ENCODE measurements around the gene KANTR. TPM values are rescaled to one million over a fixed set of nuclear protein-coding genes. Genes with fewer than 3 reads are reported as not detected.
"Not testable (repeated sequence)": the region's sequence is repeated elsewhere in the genome, so short reads cannot be mapped to it uniquely, and the experiment has no call there.

Gene KANTR
- total RNA-seq, 1 donor: 6.3 TPM

GRCh38 chrX:53135581-53135980 is 41.6 kb downstream of the KANTR start:
- Histone ChIP-seq H3K27me3 (ENCODE audit: insufficient read depth, low read length) (no peaks in the 10 kb centered on the region), H3K4me1 (ENCODE audit: insufficient read depth, low read length) (no peaks in the 10 kb centered on the region), H3K4me3 (ENCODE audit: low read length) (no peak overlapping the region), H3K9me3 (ENCODE audit: low read depth, low read length) (no peaks in the 10 kb centered on the region)

- no peaks in the 10 kb centered on the region for H3K9me3 ChIP-seq (ENCODE audit: low read depth, low read length)
- no peaks in the 10 kb centered on the region for H3K27me3 ChIP-seq (ENCODE audit: insufficient read depth, low read length)
- no peak overlapping the region for H3K4me3 ChIP-seq (ENCODE audit: low read length)
- H3K4me1 ChIP-seq (ENCODE audit: insufficient read depth, low read length): no peaks in the 10 kb centered on the region
These were observed 59.6 kb downstream of the KANTR start for GRCh38 chrX:53153581-53153980.

GRCh38 chrX:53155512-53156206 is 61.7 kb downstream of the KANTR start:
- H3K27me3 ChIP-seq (ENCODE audit: insufficient read depth, low read length): no peaks in the 10 kb centered on the region
- no peaks in the 10 kb centered on the region for H3K9me3 ChIP-seq (ENCODE audit: low read depth, low read length)
- H3K4me3 ChIP-seq (ENCODE audit: low read length): no peak overlapping the region
- no peaks in the 10 kb centered on the region for H3K4me1 ChIP-seq (ENCODE audit: insufficient read depth, low read length)

- no peaks in the 10 kb centered on the region for H3K27me3 ChIP-seq (ENCODE audit: insufficient read depth, low read length)
- H3K9me3 ChIP-seq (ENCODE audit: low read depth, low read length): no peaks in the 10 kb centered on the region
- no peaks in the 10 kb centered on the region for H3K4me1 ChIP-seq (ENCODE audit: insufficient read depth, low read length)
- H3K4me3 ChIP-seq (ENCODE audit: low read length): no peak overlapping the region
These were observed 62.3 kb downstream of the KANTR start for GRCh38 chrX:53156207-53156596.

GRCh38 chrX:53159184-53159583 is 65.2 kb downstream of the KANTR start:
- H3K4me1 ChIP-seq (ENCODE audit: insufficient read depth, low read length): no peaks in the 10 kb centered on the region
- H3K4me3 ChIP-seq (ENCODE audit: low read length): no peak overlapping the region
- no peaks in the 10 kb centered on the region for H3K27me3 ChIP-seq (ENCODE audit: insufficient read depth, low read length)
- H3K9me3 ChIP-seq (ENCODE audit: low read depth, low read length): no peaks in the 10 kb centered on the region

GRCh38 chrX:53160297-53160983 is 66.5 kb downstream of the KANTR start:
- H3K4me3 ChIP-seq (ENCODE audit: low read length): no peak overlapping the region
- H3K9me3 ChIP-seq (ENCODE audit: low read depth, low read length): no peaks in the 10 kb centered on the region
- no peaks in the 10 kb centered on the region for H3K4me1 ChIP-seq (ENCODE audit: insufficient read depth, low read length)
- H3K27me3 ChIP-seq (ENCODE audit: insufficient read depth, low read length): no peaks in the 10 kb centered on the region

- H3K4me3 ChIP-seq (ENCODE audit: low read length): no peak overlapping the region
- H3K9me3 ChIP-seq (ENCODE audit: low read depth, low read length): no peaks in the 10 kb centered on the region
- no peaks in the 10 kb centered on the region for H3K27me3 ChIP-seq (ENCODE audit: insufficient read depth, low read length)
- H3K4me1 ChIP-seq (ENCODE audit: insufficient read depth, low read length): no peaks in the 10 kb centered on the region
These were observed 69.5 kb downstream of the KANTR start for GRCh38 chrX:53163436-53163835.

GRCh38 chrX:53164566-53164965 is 70.6 kb downstream of the KANTR start:
- not testable (repeated sequence) for H3K4me3 ChIP-seq (ENCODE audit: low read length); H3K9me3 ChIP-seq (ENCODE audit: low read depth, low read length); H3K27me3 ChIP-seq (ENCODE audit: insufficient read depth, low read length); H3K4me1 ChIP-seq (ENCODE audit: insufficient read depth, low read length)

GRCh38 chrX:53166103-53166502 is 72.2 kb downstream of the KANTR start:
- H3K4me1 ChIP-seq (ENCODE audit: insufficient read depth, low read length): no peaks in the 10 kb centered on the region
- H3K27me3 ChIP-seq (ENCODE audit: insufficient read depth, low read length): no peaks in the 10 kb centered on the region
- H3K9me3 ChIP-seq (ENCODE audit: low read depth, low read length): no peaks in the 10 kb centered on the region
- no peak overlapping the region for H3K4me3 ChIP-seq (ENCODE audit: low read length)

GRCh38 chrX:53171356-53171755 is 77.4 kb downstream of the KANTR start:
- no peaks in the 10 kb centered on the region for H3K9me3 ChIP-seq (ENCODE audit: low read depth, low read length)
- H3K4me1 ChIP-seq (ENCODE audit: insufficient read depth, low read length): no peaks in the 10 kb centered on the region
- H3K4me3 ChIP-seq (ENCODE audit: low read length): no peak overlapping the region
- H3K27me3 ChIP-seq (ENCODE audit: insufficient read depth, low read length): no peaks in the 10 kb centered on the region

Other genes starting within 250 kb of the KANTR start
- gene XAGE3, start 226.1 kb upstream of the KANTR start, total RNA-seq: not detected
- 6.2 TPM for gene FAM156B, start 196.8 kb upstream of the KANTR start, total RNA-seq
- gene FAM156A, start 135.6 kb upstream of the KANTR start, total RNA-seq: 7.8 TPM
- under 0.01 TPM for gene GPR173, start 45.4 kb upstream of the KANTR start, total RNA-seq
- gene TSPYL2, start 11.8 kb upstream of the KANTR start, total RNA-seq: 93.8 TPM
- 323 TPM for gene KDM5C, start 131.1 kb downstream of the KANTR start, total RNA-seq
- gene IQSEC2, start 187.4 kb downstream of the KANTR start, total RNA-seq: 4.4 TPM

Data from mononuclear cell (primary cell).